GM18499 (cell line): ENCODE results near the gene ZNF385D.
"Not testable (repeated sequence)": the region's sequence is repeated elsewhere in the genome, so short reads cannot be mapped to it uniquely, and the experiment has no call there.

Experiments used
- ATAC-seq: cut with Tn5 transposase; IDR thresholded peaks from one replicate; pipeline ENCODE4 v1.9.1; 2021; ENCODE audit warnings: moderate number of reproducible peaks; ENCODE audit not compliant: insufficient read depth, unreplicated experiment

Gene ZNF385D

GRCh38 chr3:21405671-21406667, 345.0 kb downstream of the ZNF385D start:
- ATAC-seq: no peak

- no peak for ATAC-seq
These were observed 352.5 kb downstream of the ZNF385D start for GRCh38 chr3:21398461-21398860.

GRCh38 chr3:21393683-21394311, 357.2 kb downstream of the ZNF385D start:
- no peak for ATAC-seq

- no peak for ATAC-seq
These were observed 358.5 kb downstream of the ZNF385D start for GRCh38 chr3:21392526-21392925.

GRCh38 chr3:21390856-21391255, 360.2 kb downstream of the ZNF385D start:
- no peak for ATAC-seq

- ATAC-seq: no peak
These were observed 360.9 kb downstream of the ZNF385D start for GRCh38 chr3:21390136-21390535.

GRCh38 chr3:21387142-21387826, 363.7 kb downstream of the ZNF385D start:
- not testable (repeated sequence) for ATAC-seq

- not testable (repeated sequence) for ATAC-seq
These were observed 373.0 kb downstream of the ZNF385D start for GRCh38 chr3:21378036-21378435.

GRCh38 chr3:21377071-21377769, 373.8 kb downstream of the ZNF385D start:
- ATAC-seq: no peak

- no peak for ATAC-seq
These were observed 378.7 kb downstream of the ZNF385D start for GRCh38 chr3:21372316-21372715.
